Choroid plexus epithelial cell (primary cell): ENCODE data around the gene PTER.
A peak's percentile ranks its signal among the peaks of the same experiment; 100 is the strongest.

ENCODE experiments used
- DNase-seq: peaks from one replicate; pipeline ENCODE4 v3.0.0-alpha.2; 2010; ENCODE audit warnings: low read depth
- H3K4me3 ChIP-seq: 2 replicates; pipeline ENCODE4 v1.5.1; 2011; ENCODE audit warnings: low read depth, mild to moderate bottlenecking, control low read depth, low read length, moderate library complexity
- TF ChIP-seq, protein P1 (sequence below): conservative IDR thresholded peaks from 2 replicates; pipeline ENCODE4 v1.5.1; 2011; ENCODE audit warnings: low read depth, mild to moderate bottlenecking, control low read depth, inconsistent platforms, low read length, moderate library complexity

The PTER gene

GRCh38 chr10:16491933-16492332 lies 55.1 kb downstream of the PTER start:
- TF ChIP-seq, protein P1, sequence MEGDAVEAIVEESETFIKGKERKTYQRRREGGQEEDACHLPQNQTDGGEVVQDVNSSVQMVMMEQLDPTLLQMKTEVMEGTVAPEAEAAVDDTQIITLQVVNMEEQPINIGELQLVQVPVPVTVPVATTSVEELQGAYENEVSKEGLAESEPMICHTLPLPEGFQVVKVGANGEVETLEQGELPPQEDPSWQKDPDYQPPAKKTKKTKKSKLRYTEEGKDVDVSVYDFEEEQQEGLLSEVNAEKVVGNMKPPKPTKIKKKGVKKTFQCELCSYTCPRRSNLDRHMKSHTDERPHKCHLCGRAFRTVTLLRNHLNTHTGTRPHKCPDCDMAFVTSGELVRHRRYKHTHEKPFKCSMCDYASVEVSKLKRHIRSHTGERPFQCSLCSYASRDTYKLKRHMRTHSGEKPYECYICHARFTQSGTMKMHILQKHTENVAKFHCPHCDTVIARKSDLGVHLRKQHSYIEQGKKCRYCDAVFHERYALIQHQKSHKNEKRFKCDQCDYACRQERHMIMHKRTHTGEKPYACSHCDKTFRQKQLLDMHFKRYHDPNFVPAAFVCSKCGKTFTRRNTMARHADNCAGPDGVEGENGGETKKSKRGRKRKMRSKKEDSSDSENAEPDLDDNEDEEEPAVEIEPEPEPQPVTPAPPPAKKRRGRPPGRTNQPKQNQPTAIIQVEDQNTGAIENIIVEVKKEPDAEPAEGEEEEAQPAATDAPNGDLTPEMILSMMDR = no peak
- no peak overlapping the region for H3K4me3 ChIP-seq
- DNase-seq = no peak

DNA sequence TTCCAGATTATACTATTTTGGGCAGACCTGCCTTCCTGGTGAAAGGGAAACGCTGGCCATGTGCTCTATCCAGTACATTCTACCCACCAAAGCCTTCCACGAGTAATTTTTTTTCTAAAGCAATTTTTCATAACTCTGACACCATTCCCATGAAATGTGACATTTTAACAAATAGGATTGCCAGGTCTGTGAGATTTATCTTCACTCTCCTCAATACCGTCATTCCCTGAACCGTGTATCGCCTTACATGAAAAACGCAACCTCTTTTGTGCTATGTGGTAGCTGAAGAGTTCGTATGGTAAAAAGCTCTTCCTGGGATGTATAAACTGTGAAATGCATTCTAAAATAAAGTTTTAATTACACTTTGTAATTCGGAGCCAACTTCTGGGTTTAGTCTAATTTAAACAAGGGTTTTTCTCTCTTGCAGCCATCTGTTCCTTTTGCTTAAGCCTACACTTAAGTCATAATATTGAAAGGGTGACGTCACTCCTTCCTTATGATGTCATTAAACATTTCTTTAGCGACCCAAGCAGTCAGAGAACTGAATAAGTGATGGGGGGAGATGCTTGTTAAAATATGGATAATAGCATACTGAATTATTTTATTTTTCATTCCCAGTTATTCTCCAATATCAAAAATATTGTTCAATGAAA lies 57.2 kb downstream of the PTER start:
- DNase-seq = no peak
- TF ChIP-seq, protein P1 = no peak
- H3K4me3 ChIP-seq = no peak overlapping the region

DNA sequence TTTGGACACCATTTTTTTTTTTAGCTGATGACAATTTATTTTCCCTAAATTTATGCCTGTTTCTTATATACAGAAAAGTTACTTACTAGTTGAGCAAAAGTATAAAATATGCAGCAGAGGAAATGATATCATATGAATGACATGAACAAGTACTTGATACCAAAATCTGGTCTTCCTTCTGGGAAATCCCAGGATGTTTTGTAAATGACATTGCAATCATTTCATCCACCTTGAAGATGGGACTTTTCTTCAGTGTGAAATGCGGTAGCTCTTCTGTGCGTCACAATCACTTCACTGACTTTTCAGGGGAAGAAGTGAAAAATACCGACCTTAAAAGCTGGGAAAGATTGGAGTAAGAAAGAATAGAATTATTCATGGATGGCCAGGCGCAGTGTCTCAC lies 61.1 kb downstream of the PTER start:
- H3K4me3 ChIP-seq = no peak overlapping the region
- DNase-seq = peak; percentile 13
- TF ChIP-seq, protein P1 = no peak

DNA sequence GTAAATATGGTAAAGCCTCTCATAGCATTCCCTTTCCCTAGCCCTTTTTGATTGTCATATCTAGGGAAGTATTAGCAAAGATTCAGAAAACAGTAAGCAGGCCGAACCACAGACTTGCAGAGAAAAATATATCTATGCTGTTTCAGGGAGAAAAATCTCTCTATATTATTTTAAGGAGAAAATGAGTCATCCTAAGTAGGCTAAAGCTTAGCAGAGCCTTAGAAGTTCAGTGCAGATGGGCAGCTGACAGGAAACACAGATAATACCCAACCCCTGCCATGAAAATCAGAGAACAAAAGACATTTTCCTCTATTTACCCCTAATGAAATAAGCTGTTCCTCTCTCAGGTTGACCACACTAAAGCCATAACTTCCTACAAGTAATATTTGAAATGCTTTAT lies 68.4 kb downstream of the PTER start:
- no peak overlapping the region for H3K4me3 ChIP-seq
- peak; percentile 54 for DNase-seq
- TF ChIP-seq, protein P1 = no peak

DNA sequence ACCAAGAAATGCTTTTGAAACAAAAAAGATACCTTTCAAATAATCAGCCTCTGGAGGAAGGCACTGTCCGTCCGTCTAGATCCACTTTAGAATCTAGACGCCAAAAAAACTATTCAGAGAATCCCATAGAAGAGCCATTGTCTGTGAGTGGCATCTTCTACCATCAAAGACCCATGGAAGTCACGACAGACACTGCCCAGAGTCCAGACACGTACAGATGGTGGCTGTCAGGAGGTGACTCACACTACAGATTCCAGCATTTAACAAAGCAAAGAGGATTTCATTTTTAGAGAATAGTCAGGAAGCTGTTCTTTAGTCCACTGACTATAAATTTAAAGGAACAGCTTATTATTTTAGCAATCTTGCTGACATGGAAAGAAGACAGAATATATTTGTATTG lies 73.2 kb downstream of the PTER start:
- TF ChIP-seq, protein P1 = no peak
- H3K4me3 ChIP-seq = no peak overlapping the region
- no peak for DNase-seq

DNA sequence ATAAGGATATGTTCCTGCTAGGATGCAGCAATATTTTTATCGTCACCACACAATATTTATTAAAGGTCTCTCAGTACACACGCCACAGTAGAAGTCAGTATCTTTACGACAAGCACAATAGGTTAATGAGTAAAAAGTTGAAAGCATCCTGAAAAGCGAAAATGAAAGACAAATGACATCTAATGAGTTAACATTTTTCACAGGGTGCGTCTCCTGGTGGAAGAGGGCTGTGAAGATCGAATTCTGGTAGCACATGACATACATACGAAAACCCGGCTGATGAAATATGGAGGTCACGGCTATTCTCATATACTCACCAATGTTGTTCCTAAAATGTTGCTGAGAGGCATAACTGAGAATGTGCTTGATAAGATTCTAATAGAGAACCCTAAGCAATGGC lies 74.0 kb downstream of the PTER start:
- H3K4me3 ChIP-seq = no peak overlapping the region
- DNase-seq = no peak
- TF ChIP-seq, protein P1 = no peak

- peak; percentile 26 for DNase-seq
- TF ChIP-seq, protein P1 = peak; percentile 45
- no peak overlapping the region for H3K4me3 ChIP-seq
These were observed 82.0 kb downstream of the PTER start for GRCh38 chr10:16518822-16519221.
